Measurements from ENCODE around the gene TMEM250.

Gene TMEM250

DNA sequence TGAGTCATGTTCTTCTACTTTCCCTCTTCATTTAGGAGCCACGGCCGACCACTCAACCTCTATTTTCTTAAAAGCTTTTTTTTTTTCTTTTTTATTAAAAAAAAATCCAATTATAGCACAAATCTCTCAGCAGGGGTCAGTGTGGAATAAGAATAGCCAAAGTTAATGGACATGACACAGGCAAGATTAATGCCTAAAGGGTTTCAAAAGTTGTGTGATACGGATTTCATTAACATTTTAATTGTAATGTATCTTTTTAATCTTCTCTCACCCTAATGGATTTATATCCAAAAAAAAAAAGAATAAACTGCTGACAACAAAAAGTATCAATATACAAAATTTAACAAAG, 29.0 kb downstream of the TMEM250 start:
- TF ChIP-seq, protein P1, sequence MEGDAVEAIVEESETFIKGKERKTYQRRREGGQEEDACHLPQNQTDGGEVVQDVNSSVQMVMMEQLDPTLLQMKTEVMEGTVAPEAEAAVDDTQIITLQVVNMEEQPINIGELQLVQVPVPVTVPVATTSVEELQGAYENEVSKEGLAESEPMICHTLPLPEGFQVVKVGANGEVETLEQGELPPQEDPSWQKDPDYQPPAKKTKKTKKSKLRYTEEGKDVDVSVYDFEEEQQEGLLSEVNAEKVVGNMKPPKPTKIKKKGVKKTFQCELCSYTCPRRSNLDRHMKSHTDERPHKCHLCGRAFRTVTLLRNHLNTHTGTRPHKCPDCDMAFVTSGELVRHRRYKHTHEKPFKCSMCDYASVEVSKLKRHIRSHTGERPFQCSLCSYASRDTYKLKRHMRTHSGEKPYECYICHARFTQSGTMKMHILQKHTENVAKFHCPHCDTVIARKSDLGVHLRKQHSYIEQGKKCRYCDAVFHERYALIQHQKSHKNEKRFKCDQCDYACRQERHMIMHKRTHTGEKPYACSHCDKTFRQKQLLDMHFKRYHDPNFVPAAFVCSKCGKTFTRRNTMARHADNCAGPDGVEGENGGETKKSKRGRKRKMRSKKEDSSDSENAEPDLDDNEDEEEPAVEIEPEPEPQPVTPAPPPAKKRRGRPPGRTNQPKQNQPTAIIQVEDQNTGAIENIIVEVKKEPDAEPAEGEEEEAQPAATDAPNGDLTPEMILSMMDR (conservative IDR thresholded peaks at IDR 0.05), result no peak; the same call in 1 of the 2 replicates
- TF ChIP-seq ZFX (IDR thresholded peaks at IDR 0.05), result no peak
- H3K27ac ChIP-seq, result no peak overlapping the region

DNA sequence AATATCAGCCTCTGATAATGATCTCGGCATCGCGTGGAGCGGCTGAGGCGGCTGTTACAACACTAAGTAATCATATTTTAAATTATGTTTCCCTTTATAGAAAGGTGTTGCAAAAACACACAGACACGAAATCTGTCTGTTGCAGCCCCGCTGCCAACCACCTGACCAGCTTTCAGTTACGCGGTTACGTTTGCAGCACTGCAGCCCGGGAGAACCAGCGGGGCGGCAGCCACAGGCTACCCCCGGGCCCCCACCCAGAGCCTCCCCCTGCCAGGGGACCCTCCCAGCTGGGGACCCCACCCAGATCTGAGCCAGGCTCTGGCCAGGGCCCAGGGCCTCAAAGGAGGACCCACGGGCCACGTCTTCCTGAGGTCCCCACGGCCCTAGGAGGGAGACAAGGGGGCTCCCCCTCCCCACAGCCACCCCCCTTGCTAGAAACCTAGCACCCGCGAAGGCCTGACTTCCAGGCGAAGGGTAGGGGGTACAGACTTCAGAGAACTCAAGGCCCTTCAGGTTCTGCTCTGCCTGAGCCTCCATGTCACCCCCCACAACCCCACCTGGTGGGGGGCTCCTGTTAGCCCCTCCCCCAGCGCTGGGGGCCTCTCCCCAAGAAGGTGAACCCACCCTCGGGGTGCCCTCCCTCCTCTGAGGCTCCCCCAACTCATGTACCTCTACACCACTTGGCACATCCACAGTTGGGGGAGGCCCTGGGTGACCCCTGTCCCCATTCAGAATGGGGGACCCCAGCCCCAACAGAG, 29.6 kb downstream of the TMEM250 start:
- TF ChIP-seq, protein P1 (conservative IDR thresholded peaks at IDR 0.05), result no peak
- TF ChIP-seq ZFX (IDR thresholded peaks at IDR 0.05), result no peak

DNA sequence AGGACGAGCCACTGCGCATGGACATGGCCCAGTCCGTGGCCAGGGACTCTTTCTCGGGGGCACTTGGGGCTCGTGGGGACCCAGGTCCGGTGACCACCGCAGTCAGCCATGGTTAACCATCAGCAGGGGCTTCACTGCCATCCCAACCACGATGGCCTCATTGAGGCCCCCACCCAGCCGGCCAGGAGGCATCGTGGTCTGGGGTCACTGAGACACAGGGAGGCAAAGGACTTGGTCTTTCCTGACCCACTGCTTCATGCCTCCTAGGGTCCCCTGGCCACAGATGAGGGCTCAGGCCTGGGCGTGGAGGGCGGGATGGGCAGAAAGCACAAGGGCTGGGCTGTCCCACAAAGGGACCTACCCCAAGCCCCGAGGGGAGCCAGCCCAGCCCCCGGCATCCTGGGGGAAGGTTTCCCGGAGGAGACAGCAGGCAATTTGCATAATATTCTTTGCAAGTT, 30.2 kb downstream of the TMEM250 start:
- no peak overlapping the region for H3K27ac ChIP-seq
- TF ChIP-seq, protein P1 (conservative IDR thresholded peaks at IDR 0.05), result no peak
- TF ChIP-seq ZFX (IDR thresholded peaks at IDR 0.05), result no peak

More for the DNA sequence above, 29.6 kb downstream of the TMEM250 start:
- H3K27ac ChIP-seq, result no peak overlapping the region

DNA sequence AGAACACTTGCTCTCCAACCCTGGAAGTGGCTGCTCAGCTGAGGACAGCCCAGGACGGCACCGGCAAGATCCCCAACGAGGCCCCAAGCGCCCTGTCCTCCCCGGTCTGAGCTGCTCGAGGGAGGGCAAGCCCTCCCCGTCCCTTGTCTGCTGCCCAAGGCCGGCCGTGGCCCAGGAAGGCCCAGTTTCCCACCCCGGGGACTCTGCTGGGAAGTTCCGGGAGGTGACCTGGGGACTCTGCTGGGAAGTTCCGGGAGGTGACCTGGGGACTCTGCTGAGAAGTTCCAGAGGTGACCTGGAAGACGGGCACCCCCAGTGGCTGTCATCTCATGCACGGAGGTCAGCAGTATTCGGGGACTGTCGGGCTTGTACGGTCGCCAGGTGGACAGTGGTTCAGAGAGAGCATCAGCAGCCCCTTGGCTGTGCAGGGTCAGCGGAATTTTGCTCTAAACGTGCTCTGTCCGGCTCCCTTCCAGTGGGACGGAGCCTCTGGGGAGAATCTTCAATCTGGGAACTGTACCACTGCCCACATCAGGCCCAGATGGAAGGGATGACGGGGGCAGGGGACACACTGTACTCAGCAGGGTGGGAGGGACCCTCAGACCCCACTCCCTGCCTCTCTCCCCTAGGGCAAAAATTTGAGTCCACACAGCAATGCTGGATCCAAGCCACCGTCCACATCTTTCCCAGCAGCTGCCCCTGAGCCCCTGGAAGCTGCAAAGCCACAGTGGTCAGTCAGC, 30.8 kb downstream of the TMEM250 start:
- TF ChIP-seq ZFX (IDR thresholded peaks at IDR 0.05), result no peak
- TF ChIP-seq, protein P1 (conservative IDR thresholded peaks at IDR 0.05), result no peak
- no peak overlapping the region for H3K27ac ChIP-seq

DNA sequence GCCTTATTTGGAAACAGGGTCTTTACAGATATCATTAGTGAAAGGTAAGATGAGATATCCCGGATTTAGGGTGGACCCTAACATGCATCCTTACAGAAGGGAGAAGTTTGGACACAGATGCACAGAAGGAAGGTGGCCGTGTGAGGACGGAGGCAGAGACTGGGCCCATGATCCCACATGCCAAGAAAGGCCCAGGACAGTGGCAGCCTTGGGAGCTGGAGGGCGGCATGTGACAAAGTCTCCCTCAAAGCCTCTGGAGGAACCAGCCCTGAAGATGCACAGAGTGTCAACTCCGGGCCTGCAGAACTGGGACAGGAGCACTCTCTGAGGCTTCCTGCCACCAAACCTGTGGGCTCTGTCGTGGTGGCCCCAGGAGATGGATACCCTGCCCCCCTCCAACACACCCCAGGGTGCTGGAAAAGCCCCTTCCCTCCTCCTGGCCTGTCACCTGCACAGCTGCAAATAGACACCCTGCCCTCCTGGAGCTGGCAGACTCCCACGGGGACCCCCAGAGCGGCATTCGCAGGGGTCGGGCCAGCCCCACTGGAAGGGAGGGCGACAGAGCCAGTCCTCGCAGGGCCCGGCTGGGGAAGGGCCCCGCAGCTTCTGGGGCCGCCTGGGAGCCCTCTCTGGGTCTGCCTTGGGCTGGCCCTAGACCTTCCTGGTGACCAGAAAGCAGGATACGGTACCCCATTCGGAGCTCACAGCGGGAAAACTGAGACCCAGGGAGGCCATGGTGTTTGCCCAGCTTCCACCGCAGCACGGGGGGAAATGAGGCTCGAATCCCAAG, 31.5 kb downstream of the TMEM250 start:
- no peak overlapping the region for H3K27ac ChIP-seq
- TF ChIP-seq, protein P1 (conservative IDR thresholded peaks at IDR 0.05), result no peak
- no peak for TF ChIP-seq ZFX (IDR thresholded peaks at IDR 0.05)

DNA sequence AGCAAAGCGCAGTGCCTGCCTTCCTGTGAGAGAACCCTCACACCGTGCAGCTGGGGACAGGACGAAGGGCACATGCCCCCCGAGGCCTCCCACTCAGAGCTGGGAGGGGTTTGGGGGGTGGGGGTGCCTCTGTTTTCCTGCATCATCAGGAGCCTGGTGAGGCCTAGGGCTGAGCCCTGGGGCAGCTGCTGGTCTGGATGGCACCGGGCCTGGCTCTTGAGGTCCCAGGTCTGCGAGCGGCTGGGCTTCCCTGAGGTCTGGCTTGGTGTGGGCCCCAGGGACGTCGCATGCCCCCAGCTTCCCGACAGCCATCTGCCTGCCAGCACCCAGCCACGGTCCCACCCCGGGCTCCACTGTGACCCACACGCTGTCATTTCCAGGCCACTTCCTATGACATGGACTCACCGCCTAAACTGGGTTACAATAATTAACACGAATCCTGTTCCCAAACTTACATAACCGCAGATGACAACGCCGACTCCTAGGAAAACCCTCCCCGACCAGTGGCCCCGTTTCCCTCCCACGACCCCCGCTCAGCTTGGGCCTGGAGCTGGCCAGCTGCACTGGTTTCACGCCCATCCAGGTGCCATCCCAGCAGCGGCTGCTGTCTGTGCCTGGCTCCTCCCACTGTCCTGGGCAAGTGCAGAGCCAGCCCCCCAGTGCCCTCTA, 32.3 kb downstream of the TMEM250 start:
- TF ChIP-seq, protein P1 (conservative IDR thresholded peaks at IDR 0.05), result no peak
- no peak for TF ChIP-seq ZFX (IDR thresholded peaks at IDR 0.05)

More for the DNA sequence above, 32.3 kb downstream of the TMEM250 start:
- H3K27ac ChIP-seq, result peak overlapping the region; percentile 13
